Caco-2 (cell line): ENCODE measurements around the gene CARM1. TPM values are rescaled to one million over a fixed set of nuclear protein-coding genes. Genes with fewer than 3 reads are reported as not detected.
A peak's percentile ranks its signal among the peaks of the same experiment; 100 is the strongest.

Experiments used
- BruUV-seq: library from RNA; stranded (reverse); fragments of 400-500 nt; replicated peaks from 2 replicates; lab custom pipeline; 2021; lab: Mats Ljungman, UMichigan
- CTCF ChIA-PET: fragments of 300-600 bp; sonication (Branson Sonifier 250); formaldehyde crosslinking; loops from one replicate; lab custom pipeline; 2022; ENCODE audit warnings: antibody characterized with exemption; lab: Charles Lee
- POLR2A ChIA-PET: fragments of 300-600 bp; sonication (Branson Sonifier 250); formaldehyde crosslinking; loops from one replicate; lab custom pipeline; 2022; ENCODE audit warnings: antibody characterized with exemption; lab: Charles Lee
- DNase-seq, 2 experiments: peaks; one replicate each; pipeline versions ENCODE4 v3.0.0 to v3.0.0-alpha.2; 2020 to 2022
- H3K27me3 ChIP-seq: replicated peaks from 2 replicates; pipeline ENCODE4 v1.6.0; 2011; ENCODE audit warnings: low read length; ENCODE audit not compliant: control insufficient read depth, insufficient read depth
- H3K36me3 ChIP-seq: 2 replicates; pipeline ENCODE4 v1.5.1; 2011; ENCODE audit warnings: low read length; ENCODE audit not compliant: control insufficient read depth, insufficient read depth
- H3K4me1 ChIP-seq: fragments of 250-450 bp; sonication (Bioruptor Pico); 2 replicates; pipeline ENCODE4 v1.5.1; 2020; ENCODE audit warnings: mild to moderate bottlenecking
- H3K4me3 ChIP-seq: 2 replicates; pipeline ENCODE4 v1.5.1; 2011; ENCODE audit warnings: low read depth, mild to moderate bottlenecking, control low read depth, low read length
- H3K9me3 ChIP-seq: fragments of 250-450 bp; sonication (Bioruptor Pico); 2 replicates; pipeline ENCODE4 v1.5.1; 2020; ENCODE audit warnings: mild to moderate bottlenecking, moderate library complexity
- H3K27ac Mint-ChIP-seq: one replicate; pipeline ENCODE4 v1.8.0; 2022; ENCODE audit warnings: mixed read lengths; ENCODE audit not compliant: unreplicated experiment
- H3K27me3 Mint-ChIP-seq: one replicate; pipeline ENCODE4 v1.8.0; 2022; ENCODE audit warnings: mixed read lengths; ENCODE audit not compliant: insufficient read depth, unreplicated experiment
- H3K36me3 Mint-ChIP-seq: one replicate; pipeline ENCODE4 v1.8.0; 2022; ENCODE audit warnings: mild to moderate bottlenecking, mixed read lengths; ENCODE audit not compliant: insufficient read depth, unreplicated experiment
- H3K4me1 Mint-ChIP-seq: one replicate; pipeline ENCODE4 v1.8.0; 2022; ENCODE audit warnings: low read depth, mixed read lengths; ENCODE audit not compliant: unreplicated experiment
- H3K4me3 Mint-ChIP-seq: one replicate; pipeline ENCODE4 v1.8.0; 2022; ENCODE audit warnings: mild to moderate bottlenecking, moderate library complexity, mixed read lengths; ENCODE audit not compliant: unreplicated experiment
- H3K9me3 Mint-ChIP-seq: one replicate; pipeline ENCODE4 v1.8.0; 2022; ENCODE audit warnings: mixed read lengths; ENCODE audit not compliant: unreplicated experiment
- intact Hi-C: fragments of 100-400 bp; cut with micrococcal nuclease; formaldehyde crosslinking; loops from one replicate; pipeline ENCODE4 v1.10.0; 2022; ENCODE audit not compliant: unreplicated experiment
- total RNA-seq: library from RNA; stranded (reverse); gene quantifications from 2 replicates; pipeline ENCODE4 v1.2.3, GENCODE V29; 2022
- TF ChIP-seq, protein P1 (sequence below), 2 experiments: fragments of 200-600 bp in 1 of 2; IDR thresholded peaks; 1 replicate in 1 of 2; 2 replicates in 1 of 2; pipeline versions ENCODE4 v1.5.1 to v1.8.0; 2011 to 2022; ENCODE audit warnings: antibody characterized with exemption in 1 of 2, control low read depth in 1 of 2, inconsistent platforms in 1 of 2, low read depth in 1 of 2, low read length in 1 of 2, mild to moderate bottlenecking in 1 of 2, moderate library complexity in 1 of 2; ENCODE audit not compliant: insufficient read depth in 1 of 2, severe bottlenecking in 1 of 2, unreplicated experiment in 1 of 2

Gene CARM1
- total RNA-seq, 1 experiment from 2014 or later = 97.9 TPM

- CTCF ChIA-PET = no interaction called here
- Histone ChIP-seq H3K4me3 (no peak overlapping the region), H3K36me3 (peaks cover 4% of the 10 kb centered on the region), H3K4me1 (no peaks in the 10 kb centered on the region), H3K9me3 (no peaks in the 10 kb centered on the region), H3K27me3 (no peaks in the 10 kb centered on the region)
- Mint-ChIP-seq H3K9me3 (no peaks in the 10 kb centered on the region), H3K36me3 (peaks cover 90% of the 10 kb centered on the region), H3K27ac (peak overlapping the region; percentile 19), H3K27me3 (no peaks in the 10 kb centered on the region), H3K4me1 (no peaks in the 10 kb centered on the region), H3K4me3 (peak overlapping the region; percentile 23)
- no peak for DNase-seq
- POLR2A ChIA-PET = no interaction called here
- intact Hi-C loops = no loop called here
- TF ChIP-seq, protein P1, sequence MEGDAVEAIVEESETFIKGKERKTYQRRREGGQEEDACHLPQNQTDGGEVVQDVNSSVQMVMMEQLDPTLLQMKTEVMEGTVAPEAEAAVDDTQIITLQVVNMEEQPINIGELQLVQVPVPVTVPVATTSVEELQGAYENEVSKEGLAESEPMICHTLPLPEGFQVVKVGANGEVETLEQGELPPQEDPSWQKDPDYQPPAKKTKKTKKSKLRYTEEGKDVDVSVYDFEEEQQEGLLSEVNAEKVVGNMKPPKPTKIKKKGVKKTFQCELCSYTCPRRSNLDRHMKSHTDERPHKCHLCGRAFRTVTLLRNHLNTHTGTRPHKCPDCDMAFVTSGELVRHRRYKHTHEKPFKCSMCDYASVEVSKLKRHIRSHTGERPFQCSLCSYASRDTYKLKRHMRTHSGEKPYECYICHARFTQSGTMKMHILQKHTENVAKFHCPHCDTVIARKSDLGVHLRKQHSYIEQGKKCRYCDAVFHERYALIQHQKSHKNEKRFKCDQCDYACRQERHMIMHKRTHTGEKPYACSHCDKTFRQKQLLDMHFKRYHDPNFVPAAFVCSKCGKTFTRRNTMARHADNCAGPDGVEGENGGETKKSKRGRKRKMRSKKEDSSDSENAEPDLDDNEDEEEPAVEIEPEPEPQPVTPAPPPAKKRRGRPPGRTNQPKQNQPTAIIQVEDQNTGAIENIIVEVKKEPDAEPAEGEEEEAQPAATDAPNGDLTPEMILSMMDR (IDR thresholded peaks at IDR 0.05; ENCODE audit: insufficient read depth in 1 of 2, low read depth in 1 of 2, low read length in 1 of 2, severe bottlenecking in 1 of 2, unreplicated experiment in 1 of 2) = no peak
- BruUV-seq = no TSS peak
Measured at GRCh38 chr19:10921199-10921909, 50.0 kb downstream of the CARM1 start.

DNA sequence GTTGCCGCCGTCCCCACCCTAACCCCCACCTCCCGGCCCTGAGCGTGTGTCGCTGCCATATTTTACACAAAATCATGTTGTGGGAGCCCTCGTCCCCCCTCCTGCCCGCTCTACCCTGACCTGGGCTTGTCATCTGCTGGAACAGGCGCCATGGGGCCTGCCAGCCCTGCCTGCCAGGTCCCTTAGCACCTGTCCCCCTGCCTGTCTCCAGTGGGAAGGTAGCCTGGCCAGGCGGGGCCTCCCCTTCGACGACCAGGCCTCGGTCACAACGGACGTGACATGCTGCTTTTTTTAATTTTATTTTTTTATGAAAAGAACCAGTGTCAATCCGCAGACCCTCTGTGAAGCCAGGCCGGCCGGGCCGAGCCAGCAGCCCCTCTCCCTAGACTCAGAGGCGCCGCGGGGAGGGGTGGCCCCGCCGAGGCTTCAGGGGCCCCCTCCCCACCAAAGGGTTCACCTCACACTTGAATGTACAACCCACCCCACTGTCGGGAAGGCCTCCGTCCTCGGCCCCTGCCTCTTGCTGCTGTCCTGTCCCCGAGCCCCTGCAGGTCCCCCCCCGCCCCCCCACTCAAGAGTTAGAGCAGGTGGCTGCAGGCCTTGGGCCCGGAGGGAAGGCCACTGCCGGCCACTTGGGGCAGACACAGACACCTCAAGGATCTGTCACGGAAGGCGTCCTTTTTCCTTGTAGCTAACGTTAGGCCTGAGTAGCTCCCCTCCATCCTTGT, 50.7 kb downstream of the CARM1 start:
- no peaks in the 10 kb centered on the region for H3K27me3 Mint-ChIP-seq
- TF ChIP-seq, protein P1 (IDR thresholded peaks at IDR 0.05; ENCODE audit: insufficient read depth in 1 of 2, low read depth in 1 of 2, low read length in 1 of 2, severe bottlenecking in 1 of 2, unreplicated experiment in 1 of 2) = no peak
- peak overlapping the region; percentile 6 for H3K4me3 Mint-ChIP-seq
- POLR2A ChIA-PET = no interaction called here
- no peak overlapping the region for H3K4me3 ChIP-seq
- peak overlapping the region; percentile 76 for H3K27ac Mint-ChIP-seq
- H3K9me3 ChIP-seq = no peaks in the 10 kb centered on the region
- peaks cover under 1% of the 10 kb centered on the region for H3K4me1 Mint-ChIP-seq
- peaks cover 2% of the 10 kb centered on the region for H3K36me3 ChIP-seq
- intact Hi-C loops = no loop called here
- no peaks in the 10 kb centered on the region for H3K27me3 ChIP-seq
- H3K4me1 ChIP-seq = no peaks in the 10 kb centered on the region
- DNase-seq = no peak
- CTCF ChIA-PET = interaction anchor here (0.6 to 1.0 kb wide), 2 partner anchors 39 to 51 kb away, joined by 3 to 7 read pairs; partner anchors contain the start of gene CARM1
- H3K36me3 Mint-ChIP-seq = peaks cover 83% of the 10 kb centered on the region
- H3K9me3 Mint-ChIP-seq = no peaks in the 10 kb centered on the region
- TSS peak; percentile 54 for BruUV-seq

GRCh38 chr19:10922638-10923014, 51.3 kb downstream of the CARM1 start:
- BruUV-seq = TSS peak; percentile 11
- Mint-ChIP-seq H3K9me3 (no peaks in the 10 kb centered on the region), H3K27ac (peak overlapping the region; percentile 76), H3K36me3 (peaks cover 83% of the 10 kb centered on the region), H3K27me3 (no peaks in the 10 kb centered on the region), H3K4me3 (peak overlapping the region; percentile 6), H3K4me1 (peaks cover 6% of the 10 kb centered on the region)
- TF ChIP-seq, protein P1 (IDR thresholded peaks at IDR 0.05; ENCODE audit: insufficient read depth in 1 of 2, low read depth in 1 of 2, low read length in 1 of 2, severe bottlenecking in 1 of 2, unreplicated experiment in 1 of 2) = no peak
- Histone ChIP-seq H3K4me1 (no peaks in the 10 kb centered on the region), H3K4me3 (no peak overlapping the region), H3K36me3 (peaks cover 2% of the 10 kb centered on the region), H3K27me3 (no peaks in the 10 kb centered on the region), H3K9me3 (no peaks in the 10 kb centered on the region)
- ChIA-PET POLR2A (no interaction called here), CTCF (interaction anchor here (0.6 to 1.0 kb wide), 2 partner anchors 39 to 51 kb away, joined by 3 to 7 read pairs; partner anchors contain the start of gene CARM1)
- intact Hi-C loops = no loop called here
- no peak for DNase-seq
